Vagina (tissue), 2 donors: ENCODE data around the gene FKTN.

Experiments
- POLR2A ChIP-seq, 2 donors: fragments of 450-650 bp; IDR thresholded peaks; one replicate each; pipeline ENCODE4 v1.6.1; 2017; ENCODE audit warnings: antibody characterized with exemption in 2 of 2, mild to moderate bottlenecking in 2 of 2, moderate library complexity in 2 of 2
- TF ChIP-seq, protein P1 (sequence below), 3 experiments: fragments of 450-650 bp in 2 of 3; fragments of 200-600 bp in 1 of 3; sonication (generic) in 1 of 3; IDR thresholded peaks; one replicate each; pipeline ENCODE4 v1.5.1; 2017 to 2019; ENCODE audit warnings: antibody characterized with exemption in 3 of 3, mild to moderate bottlenecking in 2 of 3, moderate library complexity in 2 of 3

DNA sequence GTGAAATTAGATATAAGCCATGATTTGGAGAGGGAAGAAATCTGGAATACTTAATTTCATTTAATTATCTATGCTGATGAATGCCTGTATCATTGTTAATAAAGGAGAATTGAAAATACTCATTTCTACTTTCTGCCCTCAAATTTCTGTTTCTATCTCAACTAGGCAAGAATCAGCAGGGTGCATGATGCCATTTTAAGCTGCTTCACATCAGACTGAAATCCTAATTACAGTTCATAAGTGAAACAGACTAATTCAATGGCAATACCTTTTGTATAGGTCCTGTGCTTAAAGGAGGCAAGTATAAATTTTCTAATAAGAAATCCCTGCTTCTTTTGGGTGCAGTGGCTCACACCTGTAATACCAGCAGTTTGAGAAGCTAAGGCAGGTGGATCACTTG lies 82.0 kb downstream of the FKTN start:
- no peak for TF ChIP-seq POLR2A (IDR thresholded peaks at IDR 0.05)
- TF ChIP-seq, protein P1, sequence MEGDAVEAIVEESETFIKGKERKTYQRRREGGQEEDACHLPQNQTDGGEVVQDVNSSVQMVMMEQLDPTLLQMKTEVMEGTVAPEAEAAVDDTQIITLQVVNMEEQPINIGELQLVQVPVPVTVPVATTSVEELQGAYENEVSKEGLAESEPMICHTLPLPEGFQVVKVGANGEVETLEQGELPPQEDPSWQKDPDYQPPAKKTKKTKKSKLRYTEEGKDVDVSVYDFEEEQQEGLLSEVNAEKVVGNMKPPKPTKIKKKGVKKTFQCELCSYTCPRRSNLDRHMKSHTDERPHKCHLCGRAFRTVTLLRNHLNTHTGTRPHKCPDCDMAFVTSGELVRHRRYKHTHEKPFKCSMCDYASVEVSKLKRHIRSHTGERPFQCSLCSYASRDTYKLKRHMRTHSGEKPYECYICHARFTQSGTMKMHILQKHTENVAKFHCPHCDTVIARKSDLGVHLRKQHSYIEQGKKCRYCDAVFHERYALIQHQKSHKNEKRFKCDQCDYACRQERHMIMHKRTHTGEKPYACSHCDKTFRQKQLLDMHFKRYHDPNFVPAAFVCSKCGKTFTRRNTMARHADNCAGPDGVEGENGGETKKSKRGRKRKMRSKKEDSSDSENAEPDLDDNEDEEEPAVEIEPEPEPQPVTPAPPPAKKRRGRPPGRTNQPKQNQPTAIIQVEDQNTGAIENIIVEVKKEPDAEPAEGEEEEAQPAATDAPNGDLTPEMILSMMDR (IDR thresholded peaks at IDR 0.05) = no peak
